ENCODE measurements around the gene GRIN3B. TPM values are rescaled to one million over a fixed set of nuclear protein-coding genes. Genes with fewer than 3 reads are reported as not detected.

GRIN3B gene
- total RNA-seq, 1 donor from 2014 or later: not detected

- DNase-seq (ENCODE audit: low spot score in 2 of 2): no peak
- no peak overlapping the region for H3K27ac ChIP-seq
- no peaks in the 10 kb centered on the region for H3K27me3 ChIP-seq
- no peaks in the 10 kb centered on the region for H3K9me3 ChIP-seq
- peaks cover 0 to 10% of the 10 kb centered on the region in 2 donors for H3K4me1 ChIP-seq
- H3K4me3 ChIP-seq: no peak overlapping the region
- intact Hi-C loops (cut with DNase I): no loop called here
- H3K36me3 ChIP-seq: peaks cover 6 to 9% of the 10 kb centered on the region in 2 donors
- TF ChIP-seq CTCF (IDR thresholded peaks at IDR 0.05): no peak
Observed at GRCh38 chr19:1004204-1004802, 4.1 kb downstream of the GRIN3B start.

GRCh38 chr19:1004803-1005664, 4.8 kb downstream of the GRIN3B start:
- no peak for DNase-seq (ENCODE audit: low spot score in 2 of 2)
- no peak for TF ChIP-seq CTCF (IDR thresholded peaks at IDR 0.05)
- intact Hi-C loops (cut with DNase I): no loop called here
- Histone ChIP-seq H3K27ac (no peak overlapping the region), H3K4me1 (peaks cover 0 to 10% of the 10 kb centered on the region in 2 donors), H3K9me3 (no peaks in the 10 kb centered on the region), H3K36me3 (peaks cover 14 to 17% of the 10 kb centered on the region in 2 donors), H3K27me3 (no peaks in the 10 kb centered on the region), H3K4me3 (no peak overlapping the region)

GRCh38 chr19:1006711-1007398, 6.6 kb downstream of the GRIN3B start:
- H3K4me3 ChIP-seq: no peak overlapping the region
- no peak for DNase-seq (ENCODE audit: low spot score in 2 of 2)
- no peaks in the 10 kb centered on the region for H3K27me3 ChIP-seq
- peaks cover 32 to 35% of the 10 kb centered on the region in 2 donors for H3K36me3 ChIP-seq
- intact Hi-C loops (cut with DNase I): no loop called here
- TF ChIP-seq CTCF (IDR thresholded peaks at IDR 0.05): no peak
- no peaks in the 10 kb centered on the region for H3K9me3 ChIP-seq
- no peaks in the 10 kb centered on the region for H3K4me1 ChIP-seq
- H3K27ac ChIP-seq: no peak overlapping the region

GRCh38 chr19:1007399-1008251, 7.4 kb downstream of the GRIN3B start:
- no peaks in the 10 kb centered on the region for H3K9me3 ChIP-seq
- no peaks in the 10 kb centered on the region for H3K27me3 ChIP-seq
- peaks cover 39 to 43% of the 10 kb centered on the region in 2 donors for H3K36me3 ChIP-seq
- no peak for DNase-seq (ENCODE audit: low spot score in 2 of 2)
- TF ChIP-seq CTCF (IDR thresholded peaks at IDR 0.05): no peak
- no peaks in the 10 kb centered on the region for H3K4me1 ChIP-seq
- H3K4me3 ChIP-seq: no peak overlapping the region
- H3K27ac ChIP-seq: no peak overlapping the region
- intact Hi-C loops (cut with DNase I): no loop called here

Data from ascending aorta (tissue), 2 donors.